GM18499 (cell line): ENCODE measurements around the gene CUTC.

ENCODE experiments used
- ATAC-seq: cut with Tn5 transposase; IDR thresholded peaks from one replicate; pipeline ENCODE4 v1.9.1; 2021; ENCODE audit warnings: moderate number of reproducible peaks; ENCODE audit not compliant: insufficient read depth, unreplicated experiment

Gene CUTC

GRCh38 chr10:99779335-99779734 is 47.3 kb downstream of the CUTC start:
- ATAC-seq: no peak

GRCh38 chr10:99781734-99782429 is 49.8 kb downstream of the CUTC start:
- no peak for ATAC-seq

- ATAC-seq: no peak
Observed at GRCh38 chr10:99782447-99783286, 50.6 kb downstream of the CUTC start, which contains the start of gene ABCC2. Gene ABCC2, plus strand, starts transcription at chr10:99782640. Its CDS starts 205 bp downstream, at chr10:99782845.

GRCh38 chr10:99784016-99784726 is 52.1 kb downstream of the CUTC start:
- ATAC-seq: no peak

GRCh38 chr10:99784727-99785441 is 52.9 kb downstream of the CUTC start:
- ATAC-seq: no peak

GRCh38 chr10:99785646-99786045 is 53.6 kb downstream of the CUTC start:
- ATAC-seq: no peak

GRCh38 chr10:99787311-99787710 is 55.3 kb downstream of the CUTC start:
- no peak for ATAC-seq

GRCh38 chr10:99787782-99788445 is 55.9 kb downstream of the CUTC start:
- no peak for ATAC-seq

- ATAC-seq: no peak
Observed at GRCh38 chr10:99788598-99789256, 56.7 kb downstream of the CUTC start.

- no peak for ATAC-seq
Observed at GRCh38 chr10:99791831-99792230, 59.8 kb downstream of the CUTC start.

GRCh38 chr10:99793819-99794218 is 61.8 kb downstream of the CUTC start:
- no peak for ATAC-seq

- ATAC-seq: no peak
Observed at GRCh38 chr10:99796928-99797327, 64.9 kb downstream of the CUTC start.

GRCh38 chr10:99798031-99798430 is 66.0 kb downstream of the CUTC start:
- no peak for ATAC-seq

GRCh38 chr10:99798920-99799319 is 66.9 kb downstream of the CUTC start:
- no peak for ATAC-seq

GRCh38 chr10:99799613-99800012 is 67.6 kb downstream of the CUTC start:
- ATAC-seq: no peak

GRCh38 chr10:99804471-99804870 is 72.4 kb downstream of the CUTC start:
- ATAC-seq: no peak

- no peak for ATAC-seq
Observed at GRCh38 chr10:99805190-99805589, 73.2 kb downstream of the CUTC start.
